ENCODE measurements around the gene SSX3.
"Not testable (repeated sequence)": the region's sequence is repeated elsewhere in the genome, so short reads cannot be mapped to it uniquely, and the experiment has no call there.

SSX3 gene, protein sequence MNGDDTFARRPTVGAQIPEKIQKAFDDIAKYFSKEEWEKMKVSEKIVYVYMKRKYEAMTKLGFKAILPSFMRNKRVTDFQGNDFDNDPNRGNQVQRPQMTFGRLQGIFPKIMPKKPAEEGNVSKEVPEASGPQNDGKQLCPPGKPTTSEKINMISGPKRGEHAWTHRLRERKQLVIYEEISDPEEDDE

DNA sequence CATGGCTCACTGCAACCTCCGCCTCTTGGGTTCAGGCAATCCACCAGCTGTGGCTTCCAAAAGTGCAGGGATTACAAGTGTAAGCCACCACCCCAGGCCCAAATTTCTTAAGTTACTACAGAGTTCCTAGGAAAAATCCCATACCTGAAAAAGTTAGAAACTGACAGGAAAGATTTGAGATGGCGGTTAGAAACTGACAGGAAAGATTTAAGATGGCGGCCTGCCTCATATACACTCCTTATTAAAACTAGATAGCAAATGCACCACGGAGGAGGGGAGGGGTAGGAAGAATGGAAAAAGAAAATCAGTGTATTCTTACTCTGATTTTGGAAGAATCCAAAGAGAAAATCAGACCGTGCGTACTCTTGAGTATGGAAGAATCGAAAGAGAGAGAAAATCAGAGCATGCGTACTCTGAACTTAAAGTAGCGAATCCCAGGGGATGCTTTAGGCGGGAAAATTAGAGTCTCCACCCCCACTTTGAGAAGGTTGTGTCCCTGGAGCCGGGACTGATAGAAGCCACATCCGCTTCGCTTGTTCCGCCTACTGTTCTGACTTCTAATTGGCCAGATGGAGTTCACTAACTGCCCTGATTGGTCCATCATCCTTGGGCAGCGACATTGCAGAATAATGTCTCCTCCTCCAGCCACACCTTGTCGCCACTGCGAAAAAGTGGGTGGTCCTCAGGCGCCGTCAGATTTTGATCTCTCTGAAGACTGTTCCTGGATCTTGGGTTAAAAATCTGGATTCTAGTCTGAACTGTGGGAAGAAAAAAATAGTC, at the start of gene SSX3:
Gene SSX3 (minus strand): TSS at position 389 of the 780 bp plus-strand sequence. CDS start 1,454 bp downstream, outside the sequence.
- DNase-seq (ENCODE audit: low read depth), result not testable (repeated sequence)

DNA sequence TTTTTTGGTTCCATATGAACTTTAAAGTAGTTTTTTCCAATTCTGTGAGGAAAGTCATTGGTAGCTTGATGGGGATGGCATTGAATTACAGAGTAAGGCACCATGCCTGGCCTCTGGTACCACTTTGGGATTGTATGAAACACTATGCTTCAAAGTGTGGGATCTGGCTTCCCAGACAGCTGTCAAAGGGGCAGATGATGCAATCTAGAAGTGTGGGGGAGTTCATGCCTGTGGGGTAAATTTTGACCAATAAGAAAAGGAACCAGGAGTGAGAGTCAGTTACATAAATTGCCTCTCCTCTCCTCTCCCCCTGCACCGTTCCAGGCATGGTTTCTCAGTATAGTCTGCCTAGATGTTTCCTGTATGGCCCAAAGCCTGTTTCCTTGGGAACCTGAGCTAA, 41.3 kb upstream of the SSX3 start:
- DNase-seq (ENCODE audit: low read depth), result not testable (repeated sequence)

DNA sequence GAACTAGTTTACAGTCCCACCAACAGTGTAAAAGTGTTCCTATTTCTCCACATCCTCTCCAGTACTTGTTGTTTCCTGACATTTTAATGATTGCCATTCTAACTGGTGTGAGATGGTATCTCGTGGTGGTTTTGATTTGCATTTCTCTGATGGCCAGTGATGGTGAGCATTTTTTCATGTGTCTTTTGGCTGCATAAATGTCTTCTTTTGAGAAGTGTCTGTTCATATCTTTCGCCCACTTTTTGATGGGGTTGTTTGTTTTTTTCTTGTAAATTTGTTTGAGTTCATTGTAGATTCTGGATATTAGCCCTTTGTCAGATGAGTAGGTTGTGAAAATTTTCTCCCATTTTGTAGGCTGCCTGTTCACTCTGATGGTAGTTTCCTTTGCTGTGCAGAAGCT, 40.4 kb upstream of the SSX3 start:
- not testable (repeated sequence) for DNase-seq (ENCODE audit: low read depth)

DNA sequence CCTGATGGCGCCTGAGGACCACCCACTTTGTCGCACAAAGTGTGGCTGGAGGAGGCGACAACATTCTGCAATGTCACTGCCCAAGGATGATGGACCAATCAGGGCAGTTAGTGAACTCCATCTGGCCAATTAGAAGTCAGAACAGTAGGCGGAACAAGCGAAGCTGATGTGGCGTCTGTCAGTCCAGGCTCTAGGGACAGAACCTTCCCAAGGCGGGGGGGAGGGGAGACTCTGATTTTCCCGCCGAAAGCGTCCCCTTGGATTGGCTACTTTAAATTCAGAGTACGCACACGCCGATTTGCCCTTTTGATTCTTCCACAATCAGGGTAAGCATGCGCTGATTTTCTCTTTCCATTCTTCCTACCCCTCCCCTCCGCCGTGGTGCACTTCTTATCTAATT, 26.7 kb upstream of the SSX3 start, which contains the start of gene SSX4:
Gene SSX4 (plus strand): TSS at position 301 of the 400 bp plus-strand sequence. CDS start 515 bp downstream, outside the sequence.
- not testable (repeated sequence) for DNase-seq (ENCODE audit: low read depth)

DNA sequence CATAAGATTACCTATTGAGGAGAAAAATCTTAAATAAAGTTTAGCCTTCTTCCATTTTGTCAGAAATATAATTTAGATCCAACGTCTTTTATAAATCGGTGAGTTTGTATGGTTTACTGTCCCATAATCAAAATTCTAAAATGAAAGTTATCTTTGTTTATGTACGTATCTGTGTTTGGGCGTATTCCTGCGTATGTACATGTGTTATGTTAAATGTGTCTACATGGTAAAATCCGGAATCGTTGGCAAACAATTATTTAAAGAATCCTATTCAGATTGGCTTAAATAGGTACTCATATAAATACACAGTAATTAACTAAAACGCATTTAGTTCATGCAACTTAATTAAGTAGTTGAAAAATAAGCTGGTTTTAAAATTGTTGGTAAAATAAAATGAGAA, 13.9 kb upstream of the SSX3 start:
- not testable (repeated sequence) for DNase-seq (ENCODE audit: low read depth)

DNA sequence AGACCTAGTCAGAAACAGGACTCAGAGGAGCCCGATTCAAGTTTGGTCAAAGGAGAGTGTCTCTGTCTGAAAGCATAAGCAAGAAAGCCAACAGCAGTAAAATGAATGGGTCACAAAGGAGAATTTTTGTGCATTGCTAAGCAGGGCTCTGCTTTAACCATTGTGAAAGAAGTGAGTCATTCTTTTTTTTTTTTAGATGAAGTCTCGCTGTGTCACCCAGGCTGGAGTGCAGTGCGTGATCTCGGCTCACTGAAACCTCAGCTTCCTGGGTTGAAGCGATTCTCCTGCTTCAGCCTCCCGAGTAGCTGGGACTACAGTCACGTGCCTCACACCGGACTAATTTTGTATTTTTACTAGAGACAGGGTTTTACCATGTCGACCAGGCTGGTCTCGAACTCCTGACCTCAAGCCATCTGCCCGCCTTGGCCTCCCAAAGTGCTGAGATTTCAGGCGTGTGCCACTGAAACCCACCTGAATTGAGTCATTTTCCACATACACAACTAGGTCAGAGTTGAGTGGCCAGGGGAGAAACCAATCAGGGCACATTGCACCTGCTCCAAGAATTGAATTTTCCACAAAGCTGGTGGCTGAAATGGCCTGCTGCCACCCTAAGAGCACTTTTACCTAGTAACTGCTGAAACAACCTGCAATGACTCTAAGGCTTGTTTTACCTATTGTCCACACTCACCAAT, 11.4 kb upstream of the SSX3 start:
- DNase-seq (ENCODE audit: low read depth), result not testable (repeated sequence)

DNA sequence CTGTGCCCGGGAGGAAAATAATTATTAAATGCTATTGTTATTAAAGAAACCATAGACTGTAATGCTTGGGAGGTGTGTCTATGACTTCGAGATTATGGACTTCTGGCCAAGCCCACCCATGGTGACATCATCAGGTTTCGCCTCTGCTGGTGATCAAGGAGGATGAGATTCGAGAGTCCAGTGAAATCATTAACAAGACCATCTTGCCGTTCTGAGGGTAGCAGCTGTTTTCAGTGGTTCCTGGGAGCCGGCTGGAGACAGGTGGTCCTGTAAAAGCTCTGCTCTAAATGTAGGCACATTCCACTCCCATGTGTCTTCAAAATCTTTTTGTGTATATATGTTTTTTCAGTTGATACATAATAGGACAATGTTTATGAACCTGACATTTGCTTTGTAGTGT, 2.8 kb upstream of the SSX3 start:
- DNase-seq (ENCODE audit: low read depth), result not testable (repeated sequence)

DNA sequence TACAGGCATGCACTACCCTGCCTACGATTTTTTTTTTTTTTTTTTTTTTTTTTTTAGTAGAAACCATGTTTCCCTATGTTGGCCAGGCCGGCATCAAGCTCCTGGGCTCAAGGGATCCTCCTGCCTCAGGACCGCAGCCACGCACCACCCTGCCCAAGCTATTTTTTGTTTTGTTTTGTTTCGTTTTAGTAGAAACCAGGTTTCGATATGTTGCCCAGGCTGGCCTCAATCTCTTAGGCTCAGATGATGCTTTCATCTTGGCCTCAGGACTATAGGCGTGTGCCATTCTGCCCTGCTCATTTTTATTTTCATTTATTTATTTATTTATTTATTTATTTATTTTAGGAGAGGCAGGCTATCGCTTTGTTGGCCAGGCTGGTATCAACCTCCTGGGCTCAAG, 1.2 kb upstream of the SSX3 start:
- no peak for DNase-seq (ENCODE audit: low read depth)

DNA sequence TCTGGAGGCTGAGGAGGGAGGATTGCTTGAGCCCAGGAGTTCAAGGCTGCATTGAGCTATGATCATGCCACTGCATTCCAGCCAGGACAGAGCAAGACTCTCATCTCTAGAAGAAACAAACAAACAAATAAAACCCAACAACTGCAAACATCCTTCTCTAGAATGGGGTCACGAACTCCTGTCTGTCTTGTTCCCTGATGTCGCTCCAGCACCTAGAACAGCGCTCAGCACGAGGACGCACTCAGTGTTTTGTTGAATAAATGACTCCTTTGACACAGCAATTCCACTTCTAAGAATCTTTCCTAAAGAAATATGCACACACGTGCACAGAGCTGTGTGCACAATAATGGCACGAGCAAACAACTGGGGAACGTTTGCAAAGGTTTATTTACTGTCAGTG, 10.4 kb downstream of the SSX3 start:
- not testable (repeated sequence) for DNase-seq (ENCODE audit: low read depth)

DNA sequence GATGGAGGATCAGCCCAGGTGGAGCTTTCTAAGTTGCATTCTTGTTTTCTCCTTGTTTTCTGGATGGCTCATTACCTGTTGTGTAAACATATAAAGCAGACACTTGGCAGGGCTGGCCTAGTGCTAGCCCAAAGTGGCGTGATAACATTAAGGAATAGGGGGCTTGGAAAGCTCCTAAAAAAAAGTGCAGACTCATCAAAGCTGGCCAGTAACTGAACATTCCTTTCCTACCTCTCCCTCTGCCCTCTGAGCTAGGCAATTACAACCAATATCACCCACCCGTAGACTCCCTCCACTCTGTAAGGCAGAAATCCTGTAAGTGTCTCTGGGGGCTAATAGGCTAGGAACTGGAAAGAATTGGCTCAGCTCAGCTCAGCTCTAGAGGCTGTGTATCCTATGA, 42.5 kb downstream of the SSX3 start:
- not testable (repeated sequence) for DNase-seq (ENCODE audit: low read depth)

DNA sequence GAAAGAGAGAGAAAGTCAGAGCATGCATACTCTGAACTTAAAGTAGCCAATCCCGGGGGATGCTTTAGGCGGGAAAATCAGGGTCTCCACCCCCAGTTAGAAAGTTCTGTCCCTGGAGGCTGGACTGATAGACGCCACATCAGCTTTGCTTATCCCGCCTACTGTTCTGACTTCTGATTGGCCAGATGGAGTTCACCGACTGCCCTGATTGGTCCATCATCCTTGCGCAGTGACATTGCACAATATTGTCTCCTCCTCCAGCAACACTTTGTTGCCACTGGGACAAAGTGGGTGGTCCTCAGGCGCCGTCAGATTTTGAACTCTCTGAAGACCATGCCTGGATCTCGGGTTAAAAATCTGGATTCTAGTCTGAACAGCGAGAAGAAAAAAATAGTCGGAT, 50.3 kb downstream of the SSX3 start:
- no peak for DNase-seq (ENCODE audit: low read depth)
